GM18951 (cell line): ENCODE measurements around the gene SPINK4.

Experiments
- POLR2A ChIP-seq: IDR thresholded peaks from 4 replicates; pipeline ENCODE4 v1.6.1; 2011; ENCODE audit warnings: mild to moderate bottlenecking; ENCODE audit not compliant: insufficient read length, insufficient read depth; ENCODE audit errors: extremely low read depth
- in situ Hi-C: fragments of 300-500 bp; cut with MboI; formaldehyde crosslinking; loops from one replicate; pipeline ENCODE4 v1.12.0; 2022; ENCODE audit warnings: low sequenced_read_pairs, mixed read lengths, inconsistent platforms; ENCODE audit not compliant: unreplicated experiment

SPINK4 gene

GRCh38 chr9:33239921-33240320 lies at the start of gene SPINK4:
SPINK4 (plus strand) TSS chr9:33240167; CDS start chr9:33240209, 42 bp downstream.
- no peak for TF ChIP-seq POLR2A
- in situ Hi-C loops = no loop called here

GRCh38 chr9:33192493-33193255 lies 47.3 kb upstream of the SPINK4 start:
- TF ChIP-seq POLR2A = no peak
- in situ Hi-C loops = no loop called here

GRCh38 chr9:33193818-33194217 lies 46.1 kb upstream of the SPINK4 start:
- in situ Hi-C loops = no loop called here
- TF ChIP-seq POLR2A = no peak

- in situ Hi-C loops = no loop called here
- no peak for TF ChIP-seq POLR2A
These were observed 43.2 kb upstream of the SPINK4 start for GRCh38 chr9:33196736-33197135.

- TF ChIP-seq POLR2A = no peak
- in situ Hi-C loops = no loop called here
These were observed 42.5 kb upstream of the SPINK4 start for GRCh38 chr9:33197279-33198152.

GRCh38 chr9:33198165-33198564 lies 41.8 kb upstream of the SPINK4 start:
- no peak for TF ChIP-seq POLR2A
- in situ Hi-C loops = no loop called here

GRCh38 chr9:33202018-33202417 lies 37.9 kb upstream of the SPINK4 start:
- in situ Hi-C loops = no loop called here

GRCh38 chr9:33202552-33203201 lies 37.3 kb upstream of the SPINK4 start:
- in situ Hi-C loops = no loop called here
- TF ChIP-seq POLR2A = no peak

More at GRCh38 chr9:33202018-33202417, 37.9 kb upstream of the SPINK4 start:
- TF ChIP-seq POLR2A = no peak

- in situ Hi-C loops = no loop called here
- no peak for TF ChIP-seq POLR2A
These were observed 30.6 kb upstream of the SPINK4 start for GRCh38 chr9:33209394-33209793.

- in situ Hi-C loops = no loop called here
- TF ChIP-seq POLR2A = no peak
These were observed 29.8 kb upstream of the SPINK4 start for GRCh38 chr9:33210006-33210715.

GRCh38 chr9:33211695-33212393 lies 28.1 kb upstream of the SPINK4 start:
- in situ Hi-C loops = no loop called here

More at GRCh38 chr9:33211695-33212393, 28.1 kb upstream of the SPINK4 start:
- no peak for TF ChIP-seq POLR2A
